Measurements from ENCODE around the gene NFRKB.
A peak's percentile ranks its signal among the peaks of the same experiment; 100 is the strongest.

The NFRKB gene

DNA sequence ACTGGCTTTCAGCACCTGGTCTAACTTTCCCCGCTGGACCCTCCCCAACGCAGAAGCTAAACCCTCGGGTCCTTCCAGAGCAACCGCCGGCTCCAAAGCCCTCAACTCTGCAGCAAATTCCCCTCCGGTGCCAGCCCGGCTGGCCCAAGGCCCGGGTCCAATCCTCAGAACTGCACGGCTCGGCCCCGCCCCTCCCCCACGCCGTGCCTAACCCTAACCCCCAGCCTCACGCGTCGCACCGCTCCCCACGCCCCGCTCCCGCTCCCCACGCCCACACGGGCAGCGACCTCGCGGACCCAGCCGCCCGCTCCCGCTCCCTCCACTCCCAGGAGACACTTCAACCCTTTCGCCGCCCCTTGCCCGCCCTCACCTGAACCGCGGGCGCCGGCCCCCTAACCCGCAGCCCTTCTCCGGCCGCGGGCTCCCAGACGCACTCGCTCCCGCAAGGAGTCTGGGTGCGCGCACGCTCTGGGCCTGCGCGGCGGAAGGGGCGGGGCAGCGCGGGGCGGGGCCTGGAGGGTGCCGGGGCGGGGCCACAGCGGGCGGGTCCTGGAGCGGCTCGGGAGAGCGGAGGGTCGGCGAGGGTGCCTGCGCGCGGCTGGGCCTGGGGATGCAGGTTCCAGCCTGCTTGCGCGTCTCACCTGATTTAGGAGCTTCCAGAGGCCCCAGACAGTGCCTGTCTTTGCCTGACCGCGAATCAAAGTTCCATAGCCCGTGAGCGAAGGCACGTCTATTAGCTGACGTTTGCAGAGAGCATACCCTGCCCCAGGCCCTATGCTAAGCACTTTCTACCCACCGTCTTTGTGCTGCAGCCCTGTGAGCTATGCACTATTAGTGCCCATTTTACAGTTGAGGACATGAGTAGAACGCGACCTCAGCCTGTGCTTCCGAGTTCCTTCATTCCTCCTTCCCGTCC lies at the start of gene NFRKB:
NFRKB (minus strand) TSS at position 453 of the 916 bp plus-strand sequence. CDS start 2,729 bp downstream, outside the sequence.
- ATAC-seq (ENCODE audit: low read depth): peak; percentile 96
- Mint-ChIP-seq H3K9me3 (no peaks in the 10 kb centered on the region), H3K36me3 (peaks cover 14% of the 10 kb centered on the region), H3K27ac (peak within 1 kb of the TSS; percentile 82), H3K4me1 (peaks cover 13% of the 10 kb centered on the region), H3K4me3 (peak within 1 kb of the TSS; percentile 92), H3K27me3 (no peaks in the 10 kb centered on the region)
- peak; percentile 83 to 93 for DNase-seq (ENCODE audit: low spot score in 2 of 2)

GRCh38 chr11:129944696-129945095 lies 49.3 kb upstream of the NFRKB start:
- H3K9me3 Mint-ChIP-seq: no peaks in the 10 kb centered on the region
- H3K36me3 Mint-ChIP-seq: peaks cover 29% of the 10 kb centered on the region
- ATAC-seq (ENCODE audit: low read depth) (no peak), DNase-seq (ENCODE audit: low spot score in 2 of 2) (no peak)
- H3K27ac Mint-ChIP-seq: no peak overlapping the region
- H3K4me3 Mint-ChIP-seq: no peak overlapping the region
- H3K4me1 Mint-ChIP-seq: peaks cover 7% of the 10 kb centered on the region
- H3K27me3 Mint-ChIP-seq: no peaks in the 10 kb centered on the region

GRCh38 chr11:129943036-129943435 lies 47.7 kb upstream of the NFRKB start:
- ATAC-seq (ENCODE audit: low read depth) (no peak), DNase-seq (ENCODE audit: low spot score in 2 of 2) (no peak)
- Mint-ChIP-seq H3K27me3 (no peaks in the 10 kb centered on the region), H3K36me3 (peaks cover 33% of the 10 kb centered on the region), H3K27ac (no peak overlapping the region), H3K4me3 (no peak overlapping the region), H3K9me3 (no peaks in the 10 kb centered on the region), H3K4me1 (peaks cover 7% of the 10 kb centered on the region)

GRCh38 chr11:129939510-129939909 lies 44.1 kb upstream of the NFRKB start:
- DNase-seq (ENCODE audit: low spot score in 2 of 2) (no peak), ATAC-seq (ENCODE audit: low read depth) (no peak)
- Mint-ChIP-seq H3K27me3 (no peaks in the 10 kb centered on the region), H3K27ac (no peak overlapping the region), H3K36me3 (peaks cover 25% of the 10 kb centered on the region), H3K4me1 (peaks cover 3% of the 10 kb centered on the region), H3K4me3 (no peak overlapping the region), H3K9me3 (no peaks in the 10 kb centered on the region)

- no peak for DNase-seq (ENCODE audit: low spot score in 2 of 2)
- no peaks in the 10 kb centered on the region for H3K9me3 Mint-ChIP-seq
- no peak for ATAC-seq (ENCODE audit: low read depth)
- no peak overlapping the region for H3K4me3 Mint-ChIP-seq
- H3K36me3 Mint-ChIP-seq: peaks cover 31% of the 10 kb centered on the region
- H3K27me3 Mint-ChIP-seq: no peaks in the 10 kb centered on the region
- peaks cover 3% of the 10 kb centered on the region for H3K4me1 Mint-ChIP-seq
- H3K27ac Mint-ChIP-seq: no peak overlapping the region
Measured at GRCh38 chr11:129938764-129939163, 43.4 kb upstream of the NFRKB start.

DNA sequence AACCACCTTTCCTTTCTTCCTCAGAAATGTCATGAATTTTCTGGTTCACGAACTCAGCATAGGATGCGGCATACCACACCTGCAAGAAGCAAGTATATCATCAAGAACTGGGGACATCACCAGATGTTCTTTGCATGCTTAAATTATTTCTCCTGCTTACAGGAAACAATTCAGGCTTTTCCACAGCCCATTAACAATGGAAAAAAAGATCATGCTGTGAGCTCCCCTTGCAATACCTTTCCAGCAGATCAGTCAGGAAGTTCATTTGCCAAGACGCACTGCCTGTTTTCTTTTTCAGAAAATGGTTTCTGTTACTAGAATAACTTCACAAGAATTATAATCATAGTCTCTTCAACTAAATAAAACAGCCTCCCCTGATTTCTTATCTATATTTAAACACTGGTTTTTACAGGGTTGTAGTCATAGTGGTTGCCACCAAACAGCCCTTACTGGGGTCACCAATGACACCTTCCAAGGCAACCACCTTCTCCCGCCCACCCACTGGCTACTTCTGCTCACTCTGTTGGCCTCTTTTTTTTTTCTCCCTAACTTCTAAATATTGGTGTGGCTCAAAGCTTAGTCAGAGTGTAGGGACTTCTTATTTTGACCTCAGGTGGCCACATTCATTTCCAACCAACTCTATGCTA lies 42.3 kb upstream of the NFRKB start:
- no peak for ATAC-seq (ENCODE audit: low read depth)
- Mint-ChIP-seq H3K9me3 (no peaks in the 10 kb centered on the region), H3K4me3 (no peak overlapping the region), H3K4me1 (peaks cover 3% of the 10 kb centered on the region), H3K36me3 (peaks cover 30% of the 10 kb centered on the region), H3K27ac (no peak overlapping the region), H3K27me3 (no peaks in the 10 kb centered on the region)
- no peak for DNase-seq (ENCODE audit: low spot score in 2 of 2)

GRCh38 chr11:129935723-129936122 lies 40.3 kb upstream of the NFRKB start:
- Mint-ChIP-seq H3K27ac (no peak overlapping the region), H3K9me3 (no peaks in the 10 kb centered on the region), H3K36me3 (peaks cover 30% of the 10 kb centered on the region), H3K4me3 (no peak overlapping the region), H3K27me3 (no peaks in the 10 kb centered on the region), H3K4me1 (peaks cover 3% of the 10 kb centered on the region)
- ATAC-seq (ENCODE audit: low read depth): no peak
- no peak for DNase-seq (ENCODE audit: low spot score in 2 of 2)

- H3K9me3 Mint-ChIP-seq: no peaks in the 10 kb centered on the region
- H3K27me3 Mint-ChIP-seq: no peaks in the 10 kb centered on the region
- ATAC-seq (ENCODE audit: low read depth): no peak
- H3K4me3 Mint-ChIP-seq: no peak overlapping the region
- DNase-seq (ENCODE audit: low spot score in 2 of 2): no peak
- H3K27ac Mint-ChIP-seq: no peak overlapping the region
- H3K36me3 Mint-ChIP-seq: peaks cover 36% of the 10 kb centered on the region
- no peaks in the 10 kb centered on the region for H3K4me1 Mint-ChIP-seq
Measured at GRCh38 chr11:129933891-129934290, 38.5 kb upstream of the NFRKB start.

GRCh38 chr11:129933262-129933661 lies 37.9 kb upstream of the NFRKB start:
- Mint-ChIP-seq H3K4me3 (no peak overlapping the region), H3K27ac (no peak overlapping the region), H3K27me3 (no peaks in the 10 kb centered on the region), H3K36me3 (peaks cover 36% of the 10 kb centered on the region), H3K9me3 (no peaks in the 10 kb centered on the region), H3K4me1 (no peaks in the 10 kb centered on the region)
- ATAC-seq (ENCODE audit: low read depth) (no peak), DNase-seq (ENCODE audit: low spot score in 2 of 2) (no peak)

GRCh38 chr11:129932381-129933067 lies 37.1 kb upstream of the NFRKB start:
- DNase-seq (ENCODE audit: low spot score in 2 of 2): no peak
- no peaks in the 10 kb centered on the region for H3K4me1 Mint-ChIP-seq
- ATAC-seq (ENCODE audit: low read depth): no peak
- H3K9me3 Mint-ChIP-seq: no peaks in the 10 kb centered on the region
- H3K27me3 Mint-ChIP-seq: no peaks in the 10 kb centered on the region
- no peak overlapping the region for H3K4me3 Mint-ChIP-seq
- no peak overlapping the region for H3K27ac Mint-ChIP-seq
- peaks cover 32% of the 10 kb centered on the region for H3K36me3 Mint-ChIP-seq

GRCh38 chr11:129930743-129931142 lies 35.4 kb upstream of the NFRKB start:
- H3K27ac Mint-ChIP-seq: no peak overlapping the region
- peaks cover 32% of the 10 kb centered on the region for H3K36me3 Mint-ChIP-seq
- ATAC-seq (ENCODE audit: low read depth): no peak
- no peaks in the 10 kb centered on the region for H3K27me3 Mint-ChIP-seq
- no peak for DNase-seq (ENCODE audit: low spot score in 2 of 2)
- H3K4me1 Mint-ChIP-seq: no peaks in the 10 kb centered on the region
- no peaks in the 10 kb centered on the region for H3K9me3 Mint-ChIP-seq
- no peak overlapping the region for H3K4me3 Mint-ChIP-seq

DNA sequence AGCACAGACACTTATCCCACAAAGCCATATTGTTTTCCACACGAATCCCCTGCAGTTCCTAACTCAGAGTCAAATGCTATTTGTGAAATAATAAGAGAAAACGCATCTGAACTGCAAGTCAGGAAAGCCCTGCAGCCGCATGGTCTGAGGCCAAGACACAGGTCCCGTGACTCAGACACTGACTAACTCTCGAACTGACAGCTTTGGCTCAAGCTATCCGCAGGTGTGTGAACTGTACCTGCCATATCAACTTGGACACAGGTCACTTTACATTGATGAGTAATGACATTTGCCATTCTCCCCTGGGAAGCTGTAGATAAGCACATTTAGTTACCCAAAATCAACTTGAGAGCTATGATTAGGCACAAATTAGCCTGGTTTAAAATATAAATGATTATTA lies 34.9 kb upstream of the NFRKB start:
- Mint-ChIP-seq H3K9me3 (no peaks in the 10 kb centered on the region), H3K27me3 (no peaks in the 10 kb centered on the region), H3K4me3 (no peak overlapping the region), H3K27ac (no peak overlapping the region), H3K36me3 (peaks cover 35% of the 10 kb centered on the region), H3K4me1 (no peaks in the 10 kb centered on the region)
- DNase-seq (ENCODE audit: low spot score in 2 of 2): no peak
- ATAC-seq (ENCODE audit: low read depth): no peak

GRCh38 chr11:129929721-129930120 lies 34.3 kb upstream of the NFRKB start:
- no peaks in the 10 kb centered on the region for H3K27me3 Mint-ChIP-seq
- H3K9me3 Mint-ChIP-seq: no peaks in the 10 kb centered on the region
- peaks cover 30% of the 10 kb centered on the region for H3K36me3 Mint-ChIP-seq
- no peak overlapping the region for H3K27ac Mint-ChIP-seq
- H3K4me1 Mint-ChIP-seq: no peaks in the 10 kb centered on the region
- DNase-seq (ENCODE audit: low spot score in 2 of 2) (no peak), ATAC-seq (ENCODE audit: low read depth) (no peak)
- no peak overlapping the region for H3K4me3 Mint-ChIP-seq

Data from memory B cell (primary cell).